HFF-Myc (cell line): ENCODE data around the gene SASH3.
"Not testable (repeated sequence)": the region's sequence is repeated elsewhere in the genome, so short reads cannot be mapped to it uniquely, and the experiment has no call there.

Experiments
- DNase-seq: peaks from one replicate; pipeline ENCODE4 v3.0.0-alpha.2; 2011; ENCODE audit warnings: low read depth; ENCODE audit errors: extremely low read depth
- H3K4me3 ChIP-seq: replicated peaks from 2 replicates; pipeline ENCODE4 v1.5.1; 2011; ENCODE audit warnings: low read depth, mild to moderate bottlenecking, control low read depth, low read length
- TF ChIP-seq, protein P1 (sequence below): IDR thresholded peaks from 2 replicates; pipeline ENCODE4 v1.5.1; 2012; ENCODE audit warnings: mild to moderate bottlenecking, low read depth, low read length, control low read depth; ENCODE audit errors: missing control alignments

The SASH3 gene

DNA sequence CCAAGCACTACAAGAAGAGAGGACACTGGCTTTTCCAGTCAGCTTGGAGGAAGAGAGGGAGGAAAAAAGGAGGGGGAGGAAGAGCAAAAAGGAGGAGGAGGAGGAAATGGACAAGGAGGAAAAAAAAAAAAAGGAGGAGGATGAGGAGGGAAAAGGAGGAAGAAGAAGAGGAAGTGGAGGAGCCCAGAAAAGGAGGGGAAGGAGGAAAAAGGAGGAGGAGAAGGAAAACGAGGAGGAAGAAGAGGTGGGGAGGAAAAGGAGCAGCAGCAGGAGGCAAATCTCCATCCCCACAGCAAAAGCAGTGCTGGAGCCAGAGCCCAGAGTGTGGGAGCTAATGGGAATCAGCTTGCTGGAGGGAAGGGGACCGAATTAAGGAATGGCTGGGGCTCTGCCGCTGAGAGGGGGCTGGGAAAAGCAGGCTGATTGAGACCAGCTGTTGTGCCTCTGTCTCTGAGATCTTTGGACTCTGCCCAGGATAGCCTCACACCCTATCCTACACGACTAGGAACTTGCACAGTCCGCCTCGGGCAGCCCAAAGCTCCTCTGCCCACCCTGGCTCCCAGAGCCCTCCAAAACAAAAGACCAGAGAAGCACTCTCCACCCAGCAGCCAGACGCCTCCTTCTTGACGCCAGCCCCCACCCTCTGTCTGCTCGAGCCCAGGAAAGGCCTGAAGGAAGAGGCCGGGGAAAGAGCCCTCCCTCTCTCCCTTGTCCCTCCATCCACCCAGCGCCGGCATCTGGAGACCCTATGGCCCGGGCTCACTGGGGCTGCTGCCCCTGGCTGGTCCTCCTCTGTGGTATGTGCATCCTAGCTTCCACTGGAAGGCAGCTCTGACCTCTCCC lies 41.1 kb upstream of the SASH3 start, which contains the start of gene XPNPEP2:
Gene XPNPEP2 (plus strand): TSS at position 514 of the 843 bp plus-strand sequence. CDS start 235 bp downstream, at position 749.
- TF ChIP-seq, protein P1, sequence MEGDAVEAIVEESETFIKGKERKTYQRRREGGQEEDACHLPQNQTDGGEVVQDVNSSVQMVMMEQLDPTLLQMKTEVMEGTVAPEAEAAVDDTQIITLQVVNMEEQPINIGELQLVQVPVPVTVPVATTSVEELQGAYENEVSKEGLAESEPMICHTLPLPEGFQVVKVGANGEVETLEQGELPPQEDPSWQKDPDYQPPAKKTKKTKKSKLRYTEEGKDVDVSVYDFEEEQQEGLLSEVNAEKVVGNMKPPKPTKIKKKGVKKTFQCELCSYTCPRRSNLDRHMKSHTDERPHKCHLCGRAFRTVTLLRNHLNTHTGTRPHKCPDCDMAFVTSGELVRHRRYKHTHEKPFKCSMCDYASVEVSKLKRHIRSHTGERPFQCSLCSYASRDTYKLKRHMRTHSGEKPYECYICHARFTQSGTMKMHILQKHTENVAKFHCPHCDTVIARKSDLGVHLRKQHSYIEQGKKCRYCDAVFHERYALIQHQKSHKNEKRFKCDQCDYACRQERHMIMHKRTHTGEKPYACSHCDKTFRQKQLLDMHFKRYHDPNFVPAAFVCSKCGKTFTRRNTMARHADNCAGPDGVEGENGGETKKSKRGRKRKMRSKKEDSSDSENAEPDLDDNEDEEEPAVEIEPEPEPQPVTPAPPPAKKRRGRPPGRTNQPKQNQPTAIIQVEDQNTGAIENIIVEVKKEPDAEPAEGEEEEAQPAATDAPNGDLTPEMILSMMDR = no peak
- DNase-seq = peak; percentile 41
- H3K4me3 ChIP-seq = 0 out of 2 replicates have a peak within 1 kb of the TSS, but pooled peaks have one; percentile 1

DNA sequence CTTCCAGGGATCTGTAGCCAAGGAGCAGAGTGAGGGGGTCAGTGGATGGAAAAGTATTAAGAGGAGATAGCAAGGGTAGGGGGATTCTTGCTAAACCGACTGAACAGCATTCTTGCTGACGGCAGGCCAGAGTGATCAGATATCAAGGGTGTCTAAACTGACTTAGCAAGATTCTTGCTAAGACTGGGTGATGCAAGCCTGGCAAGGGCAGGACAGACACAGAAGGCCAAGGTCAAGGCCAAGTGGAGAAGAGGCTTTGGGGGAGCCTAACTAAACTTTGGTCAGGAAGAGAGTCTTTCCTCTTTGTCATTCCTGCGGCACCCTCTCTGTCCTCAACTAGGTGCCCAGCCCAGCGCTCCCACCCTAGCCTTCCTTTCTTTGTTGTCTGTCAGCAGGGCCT lies 40.2 kb upstream of the SASH3 start:
- TF ChIP-seq, protein P1 = no peak
- no peak overlapping the region for H3K4me3 ChIP-seq
- no peak for DNase-seq

DNA sequence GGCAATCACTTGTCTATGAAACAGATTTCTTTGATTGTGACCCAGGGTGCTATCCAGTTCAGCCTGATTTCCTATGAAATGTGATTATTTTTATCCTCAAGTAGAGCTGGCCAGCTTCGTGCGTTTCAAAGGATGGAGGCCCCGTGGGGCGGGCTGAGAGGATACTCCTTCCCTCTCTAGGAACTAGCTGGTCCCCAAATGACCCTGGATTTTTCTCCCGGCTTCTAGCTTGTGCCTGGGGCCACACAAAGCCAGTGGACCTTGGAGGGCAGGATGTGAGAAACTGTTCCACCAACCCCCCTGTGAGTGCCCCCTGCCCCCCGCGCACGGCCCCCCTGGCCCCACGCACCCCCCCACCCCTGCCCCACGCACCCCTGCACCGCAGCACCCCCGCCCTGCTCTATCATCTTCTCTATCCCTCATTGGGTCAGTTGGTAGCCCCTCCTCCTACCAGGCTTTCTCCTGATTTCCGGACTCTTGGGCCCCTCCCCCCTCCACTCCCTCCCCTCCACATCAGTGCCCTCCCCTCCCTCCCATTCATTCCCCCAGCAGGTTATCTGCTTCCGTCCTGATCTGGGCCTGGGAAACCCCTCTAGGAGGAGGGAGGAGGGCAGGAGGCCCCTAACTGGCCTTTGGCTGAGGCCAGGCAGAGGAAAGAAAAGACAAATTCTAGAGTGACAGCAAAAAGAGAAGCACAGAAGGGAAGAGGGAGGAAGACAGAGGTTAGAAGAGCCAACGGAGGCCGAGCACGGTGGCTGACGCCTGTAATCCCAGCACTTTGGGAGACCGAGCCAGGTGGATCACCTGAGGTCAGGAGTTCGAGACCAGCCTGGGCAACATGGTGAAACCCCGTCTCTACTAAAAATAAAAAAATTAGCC lies 37.6 kb upstream of the SASH3 start:
- TF ChIP-seq, protein P1 = no peak
- DNase-seq = no peak
- H3K4me3 ChIP-seq = no peak overlapping the region

DNA sequence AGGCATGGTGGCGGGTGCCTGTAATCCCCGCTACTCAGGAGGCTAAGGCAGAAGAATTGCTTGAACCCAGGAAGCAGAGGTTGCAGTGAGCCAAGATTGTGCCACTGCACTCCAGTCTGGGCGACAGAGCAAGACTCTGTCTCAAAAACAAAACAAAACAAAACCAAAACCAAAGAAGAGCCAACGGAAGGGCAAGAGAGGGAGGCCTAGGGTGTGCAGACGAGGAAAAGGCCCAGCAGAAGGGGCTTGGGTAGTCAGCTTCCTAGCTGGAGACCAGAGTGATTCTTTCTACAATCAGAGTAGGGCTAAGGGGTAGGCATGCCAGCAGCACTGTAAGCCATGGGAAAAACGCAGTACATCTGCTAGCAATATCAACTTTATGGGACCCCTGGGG lies 37.0 kb upstream of the SASH3 start:
- H3K4me3 ChIP-seq, DNase-seq: not testable (repeated sequence)

DNA sequence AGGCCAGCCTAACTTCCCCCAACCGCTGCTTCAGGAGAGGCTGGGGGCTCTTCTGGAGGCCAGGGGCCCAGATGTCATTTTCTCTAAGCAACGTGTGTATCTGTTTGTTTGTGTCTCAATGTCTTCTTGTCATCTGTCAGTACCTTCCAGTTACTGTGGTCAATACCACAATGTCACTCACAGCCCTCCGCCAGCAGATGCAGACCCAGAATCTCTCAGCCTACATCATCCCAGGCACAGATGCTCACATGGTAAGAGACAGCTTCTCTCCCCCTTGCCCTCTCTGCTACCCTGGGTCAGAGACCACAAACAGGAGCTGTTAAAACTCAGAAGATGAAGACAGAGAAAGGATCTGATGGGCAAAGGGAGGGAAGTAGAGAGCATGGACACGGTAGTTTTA lies 35.9 kb upstream of the SASH3 start:
- TF ChIP-seq, protein P1 = no peak
- DNase-seq = no peak
- no peak overlapping the region for H3K4me3 ChIP-seq

DNA sequence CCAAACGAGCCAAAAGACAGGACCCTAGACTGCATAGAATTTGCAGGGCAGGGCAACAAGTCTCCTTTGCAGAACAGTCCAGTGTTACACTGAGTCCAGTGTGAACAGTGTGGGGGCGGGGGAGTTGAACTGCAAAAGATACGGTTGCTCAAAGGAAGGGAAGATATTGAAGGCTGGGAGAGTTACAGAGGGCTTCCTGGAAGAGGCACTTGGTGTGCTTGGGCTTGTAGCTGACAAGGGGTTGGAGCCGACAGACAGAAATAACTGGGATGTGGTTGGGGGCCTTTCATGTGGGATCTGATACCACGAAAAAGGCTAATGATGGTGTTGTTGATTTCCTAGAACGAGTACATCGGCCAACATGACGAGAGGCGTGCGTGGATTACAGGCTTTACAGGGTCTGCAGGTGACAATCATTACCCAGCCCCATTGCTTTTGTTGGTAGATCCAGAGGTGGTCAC lies 34.9 kb upstream of the SASH3 start:
- TF ChIP-seq, protein P1 = no peak
- DNase-seq = no peak

More for the DNA sequence above, 34.9 kb upstream of the SASH3 start:
- H3K4me3 ChIP-seq = no peak overlapping the region
